ENCODE results near the gene TCF19. TPM values are rescaled to one million over a fixed set of nuclear protein-coding genes. Genes with fewer than 3 reads are reported as not detected.
A peak's percentile ranks its signal among the peaks of the same experiment; 100 is the strongest.
"Not testable (repeated sequence)": the region's sequence is repeated elsewhere in the genome, so short reads cannot be mapped to it uniquely, and the experiment has no call there.

The TCF19 gene
- total and polyA plus RNA-seq, 10 of the 15 experiments (the other 5 are each of a cell fraction or from before 2014, with no cell fraction given): 7.7 to 103 (median 53.3) TPM

GRCh38 chr6:31164475-31165063, 6.2 kb downstream of the TCF19 start:
- H2AFZ ChIP-seq (ENCODE audit: control insufficient read depth, low read depth, low read length); H3K27me3 ChIP-seq (replicated peaks in 1 of 2; ENCODE audit: control insufficient read depth in 2 of 2, insufficient read depth in 2 of 2, low read length in 1 of 2); DNase-seq (ENCODE audit: low read depth, low spot score); H3K9me3 ChIP-seq (replicated peaks; ENCODE audit: control insufficient read depth, insufficient read depth, low read length); in situ Hi-C loops (cut with MboI); FAIRE-seq; H4K20me1 ChIP-seq (ENCODE audit: control insufficient read depth, insufficient read depth); H3K9ac ChIP-seq (ENCODE audit: control insufficient read depth, insufficient read depth, low read length): not testable (repeated sequence)
- BruUV-seq (replicated peaks): TSS peak; percentile 70
- RAD21 ChIA-PET (ENCODE audit: unreplicated experiment): interaction anchor here (1.0 to 1.8 kb wide), 5 partner anchors 15 to 202 kb away, joined by 3 to 10 read pairs (median 3); no protein-coding TSS in a partner anchor
- Histone ChIP-seq H3K4me3 (peak overlapping the region; percentile 49), H3K4me1 (ENCODE audit: control insufficient read depth, insufficient read depth, low read length) (peaks cover 32% of the 10 kb centered on the region), H3K36me3 (ENCODE audit: control insufficient read depth in 2 of 2, insufficient read depth in 2 of 2, low read length in 1 of 2) (peaks cover 8 to 12% of the 10 kb centered on the region in 2 experiments), H3K27ac (ENCODE audit: control insufficient read depth, insufficient read depth) (peak overlapping the region; percentile 37), H3K4me2 (ENCODE audit: control insufficient read depth, insufficient read depth) (peak overlapping the region; percentile 44), H3K79me2 (ENCODE audit: control insufficient read depth, insufficient read depth, low read length) (peaks cover 23% of the 10 kb centered on the region)
- TF ChIP-seq MLLT1 (IDR thresholded peaks at IDR 0.05): peak; percentile 90
- 0 out of 2 replicates have a peak, but pooled peaks have one; percentile 32 for TF ChIP-seq YBX1 (IDR thresholded peaks at IDR 0.05)
- 0 out of 2 replicates have a peak, but pooled peaks have one; percentile 17 for TF ChIP-seq NFIC (IDR thresholded peaks at IDR 0.05; ENCODE audit: low read depth, low read length)
- SMC1A ChIA-PET (ENCODE audit: uncharacterized antibody, unreplicated experiment): interaction anchor here (0.6 to 2.5 kb wide), 10 partner anchors 9 to 190 kb away, joined by 3 to 18 read pairs (median 4); partner anchors contain the start of gene PSORS1C2
- intact Hi-C loops (cut with micrococcal nuclease; ENCODE audit: unreplicated experiment): loop anchor here (1.0 kb wide), 1 partner anchor 27 kb away; no protein-coding TSS in a partner anchor
- CTCF ChIA-PET: interaction anchor here (0.6 to 2.4 kb wide), 18 partner anchors 10 to 485 kb away, joined by 3 to 10 read pairs (median 3); partner anchors contain the start of gene PSORS1C2
- peak; percentile 5; the same call in 2 of the 3 replicates for ATAC-seq
- POLR2A ChIA-PET: interaction anchor here (1.2 to 2.3 kb wide), 6 partner anchors 12 to 26 kb away, joined by 3 to 9 read pairs (median 4); no protein-coding TSS in a partner anchor
- WGBS (ENCODE audit: insufficient coverage, insufficient replicate concordance, low lambda C conversion rate, missing lambda C conversion rate): 64% methylated on average over 7 of the region's 9 CpGs

Data from GM12878 (cell line).